ENCODE results near the gene TSPAN4.

GRCh38 chr11:858053-858761 is 15.6 kb downstream of the TSPAN4 start:
- no peak for TF ChIP-seq SKIL (IDR thresholded peaks at IDR 0.05; ENCODE audit: low read depth, poor library complexity, severe bottlenecking)
- no peak for TF ChIP-seq JUND (IDR thresholded peaks at IDR 0.05; ENCODE audit: low read depth, low read length)
- TF ChIP-seq RELA (IDR thresholded peaks at IDR 0.05; ENCODE audit: borderline replicate concordance, partially characterized antibody) = no peak
- no peak for TF ChIP-seq CTCF (IDR thresholded peaks at IDR 0.05 in 2 of 3, conservative IDR thresholded peaks at IDR 0.05 in 1 of 3; ENCODE audit: control insufficient read depth in 2 of 3, extremely low read depth in 1 of 3, insufficient read depth in 1 of 3, low read depth in 3 of 3, low read length in 3 of 3)
- no peak for TF ChIP-seq EP300 (IDR thresholded peaks at IDR 0.05; ENCODE audit: borderline replicate concordance in 1 of 2, control insufficient read depth in 1 of 2, low read depth in 2 of 2, low read length in 2 of 2)
- no peak for TF ChIP-seq BACH1 (IDR thresholded peaks at IDR 0.05; ENCODE audit: borderline replicate concordance)
- TF ChIP-seq TCF7 (IDR thresholded peaks at IDR 0.05; ENCODE audit: borderline replicate concordance) = no peak
- no peak for TF ChIP-seq SMC3 (IDR thresholded peaks at IDR 0.05; ENCODE audit: borderline replicate concordance, low read length)
- no peak for TF ChIP-seq SIX5 (IDR thresholded peaks at IDR 0.05; ENCODE audit: low read depth, low read length, severe bottlenecking)
- TF ChIP-seq TBL1XR1 (IDR thresholded peaks at IDR 0.05; ENCODE audit: low read depth, low read length) = no peak
- TF ChIP-seq POLR2A (IDR thresholded peaks at IDR 0.05; ENCODE audit: low read depth, low read length) = no peak
- no peak for TF ChIP-seq ATF3 (IDR thresholded peaks at IDR 0.05; ENCODE audit: borderline replicate concordance, extremely low read depth, low read depth, low read length)
- TF ChIP-seq STAT3 (IDR thresholded peaks at IDR 0.05; ENCODE audit: low read depth, low read length) = no peak
- TF ChIP-seq YBX1 (IDR thresholded peaks at IDR 0.05) = no peak
